Panc1 (cell line): ENCODE measurements around the gene BASP1. TPM values are rescaled to one million over a fixed set of nuclear protein-coding genes. Genes with fewer than 3 reads are reported as not detected.
A peak's percentile ranks its signal among the peaks of the same experiment; 100 is the strongest.

Source experiments
- ATAC-seq: fragments of 200-7000 bp; cut with Tn5 transposase; 2 replicates; pipeline ENCODE4 v1.9.1; 2020; ENCODE audit warnings: mild to moderate bottlenecking, moderate library complexity
- BruUV-seq: library from RNA; stranded (reverse); fragments of 400-500 nt; replicated peaks from 2 replicates; lab custom pipeline; 2021; lab: Mats Ljungman, UMichigan
- CTCF ChIA-PET: fragments of 300-600 bp; sonication (Branson Sonifier 250); formaldehyde crosslinking; loops from one replicate; lab custom pipeline; 2022; ENCODE audit warnings: antibody characterized with exemption; lab: Charles Lee
- POLR2A ChIA-PET: fragments of 300-600 bp; sonication (Branson Sonifier 250); formaldehyde crosslinking; loops from one replicate; lab custom pipeline; 2022; ENCODE audit warnings: antibody characterized with exemption; lab: Charles Lee
- DNase-seq: peaks from one replicate; pipeline ENCODE4 v3.0.0-alpha.2; 2010; ENCODE audit warnings: low read depth, low spot score
- H3K27ac ChIP-seq: 2 replicates; pipeline ENCODE4 v1.5.1; 2011; ENCODE audit warnings: mild to moderate bottlenecking, low read length, inconsistent platforms
- H3K27me3 ChIP-seq: fragments of 200-500 bp; sonication (Bioruptor generic); 2 replicates; pipeline ENCODE4 v1.6.0; 2014; ENCODE audit warnings: low read length, inconsistent platforms; ENCODE audit not compliant: control insufficient read depth, insufficient read depth
- H3K36me3 ChIP-seq: fragments of 200-500 bp; sonication (Bioruptor generic); 2 replicates; pipeline ENCODE4 v1.5.1; 2014; ENCODE audit warnings: inconsistent platforms, mild to moderate bottlenecking, low read length, moderate library complexity; ENCODE audit not compliant: control insufficient read depth, insufficient read depth
- H3K4me1 ChIP-seq: 2 replicates; pipeline ENCODE4 v1.5.1; 2011; ENCODE audit warnings: inconsistent platforms, mild to moderate bottlenecking, low read length, moderate library complexity; ENCODE audit not compliant: control insufficient read depth, insufficient read depth
- H3K4me3 ChIP-seq, 2 experiments: 2 replicates each; pipeline ENCODE4 v1.5.1; 2011 to 2012; ENCODE audit warnings: low read depth in 2 of 2, low read length in 2 of 2, mild to moderate bottlenecking in 2 of 2, inconsistent platforms in 1 of 2, moderate library complexity in 1 of 2
- H3K9me3 ChIP-seq: fragments of 200-500 bp; sonication (Bioruptor generic); 2 replicates; pipeline ENCODE4 v1.5.1; 2014; ENCODE audit warnings: low read depth, mild to moderate bottlenecking, inconsistent platforms, low read length, moderate library complexity; ENCODE audit not compliant: control insufficient read depth, insufficient read depth
- POLR2AphosphoS5 ChIP-seq: IDR thresholded peaks from 2 replicates; pipeline ENCODE4 v1.6.1; 2012; ENCODE audit warnings: mild to moderate bottlenecking, low read depth, low read length, moderate library complexity
- SIN3A ChIP-seq: IDR thresholded peaks from 2 replicates; pipeline ENCODE4 v1.6.1; 2012; ENCODE audit warnings: low read depth, mild to moderate bottlenecking, low read length, moderate library complexity, borderline replicate concordance; ENCODE audit not compliant: insufficient read depth
- TCF7L2 ChIP-seq: IDR thresholded peaks from 2 replicates; pipeline ENCODE4 v1.6.1; 2011; ENCODE audit warnings: mild to moderate bottlenecking, low read depth, low read length, inconsistent platforms
- in situ Hi-C: cut with HindIII; loops from 2 replicates; pipeline ENCODE4 v1.10.0; 2016; ENCODE audit warnings: low sequenced_read_pairs, low pct_unique_long_range_greater_than_20kb
- intact Hi-C: fragments of 100-400 bp; cut with micrococcal nuclease; formaldehyde crosslinking; loops from one replicate; pipeline ENCODE4 v1.10.0; 2022; ENCODE audit not compliant: unreplicated experiment
- total RNA-seq: library from RNA; stranded (reverse); gene quantifications from one replicate; pipeline ENCODE4 v1.2.1, GENCODE V29; 2021; ENCODE audit not compliant: unreplicated experiment
- TF ChIP-seq, protein P1 (sequence below): fragments of 450-650 bp; IDR thresholded peaks from 2 replicates; pipeline ENCODE4 v1.5.1; 2017; ENCODE audit warnings: mild to moderate bottlenecking
- TF ChIP-seq, protein P2 (sequence below), 2 experiments: IDR thresholded peaks; 2 replicates each; pipeline ENCODE4 v1.6.1; 2011 to 2012; ENCODE audit warnings: low read depth in 2 of 2, control low read depth in 1 of 2, low read length in 1 of 2, mild to moderate bottlenecking in 1 of 2, moderate library complexity in 1 of 2; ENCODE audit not compliant: insufficient read depth in 1 of 2

The BASP1 gene
- total RNA-seq, 1 experiment from 2014 or later = 217 TPM

DNA sequence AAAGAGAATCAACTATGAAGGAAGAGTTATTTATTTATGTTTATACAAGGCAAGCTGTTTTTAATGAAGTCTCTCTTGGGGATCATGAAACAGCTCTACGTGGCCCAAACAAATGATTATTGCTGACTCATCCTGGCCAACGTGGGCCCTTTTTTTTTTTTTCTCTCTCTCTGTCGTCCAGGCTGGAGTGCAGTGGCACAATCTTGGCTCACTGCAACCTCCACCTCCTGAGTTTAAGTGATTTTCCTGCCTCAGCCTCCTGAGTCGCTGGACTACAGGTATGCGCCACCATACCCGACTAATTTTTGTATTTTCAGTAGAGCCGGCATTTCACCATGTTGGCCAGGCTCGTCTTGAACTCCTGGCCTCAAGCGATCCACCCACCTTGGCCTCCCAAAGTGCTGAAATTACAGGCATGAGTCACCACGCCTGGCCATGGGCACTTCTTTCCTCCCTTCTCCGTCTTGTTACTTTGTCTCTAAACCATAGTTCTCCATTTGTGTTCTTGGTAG is 98.3 kb downstream of the BASP1 start:
- TF ChIP-seq SIN3A = no peak
- no peak for TF ChIP-seq POLR2AphosphoS5
- TF ChIP-seq, protein P1, sequence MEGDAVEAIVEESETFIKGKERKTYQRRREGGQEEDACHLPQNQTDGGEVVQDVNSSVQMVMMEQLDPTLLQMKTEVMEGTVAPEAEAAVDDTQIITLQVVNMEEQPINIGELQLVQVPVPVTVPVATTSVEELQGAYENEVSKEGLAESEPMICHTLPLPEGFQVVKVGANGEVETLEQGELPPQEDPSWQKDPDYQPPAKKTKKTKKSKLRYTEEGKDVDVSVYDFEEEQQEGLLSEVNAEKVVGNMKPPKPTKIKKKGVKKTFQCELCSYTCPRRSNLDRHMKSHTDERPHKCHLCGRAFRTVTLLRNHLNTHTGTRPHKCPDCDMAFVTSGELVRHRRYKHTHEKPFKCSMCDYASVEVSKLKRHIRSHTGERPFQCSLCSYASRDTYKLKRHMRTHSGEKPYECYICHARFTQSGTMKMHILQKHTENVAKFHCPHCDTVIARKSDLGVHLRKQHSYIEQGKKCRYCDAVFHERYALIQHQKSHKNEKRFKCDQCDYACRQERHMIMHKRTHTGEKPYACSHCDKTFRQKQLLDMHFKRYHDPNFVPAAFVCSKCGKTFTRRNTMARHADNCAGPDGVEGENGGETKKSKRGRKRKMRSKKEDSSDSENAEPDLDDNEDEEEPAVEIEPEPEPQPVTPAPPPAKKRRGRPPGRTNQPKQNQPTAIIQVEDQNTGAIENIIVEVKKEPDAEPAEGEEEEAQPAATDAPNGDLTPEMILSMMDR = no peak
- TF ChIP-seq, protein P2, sequence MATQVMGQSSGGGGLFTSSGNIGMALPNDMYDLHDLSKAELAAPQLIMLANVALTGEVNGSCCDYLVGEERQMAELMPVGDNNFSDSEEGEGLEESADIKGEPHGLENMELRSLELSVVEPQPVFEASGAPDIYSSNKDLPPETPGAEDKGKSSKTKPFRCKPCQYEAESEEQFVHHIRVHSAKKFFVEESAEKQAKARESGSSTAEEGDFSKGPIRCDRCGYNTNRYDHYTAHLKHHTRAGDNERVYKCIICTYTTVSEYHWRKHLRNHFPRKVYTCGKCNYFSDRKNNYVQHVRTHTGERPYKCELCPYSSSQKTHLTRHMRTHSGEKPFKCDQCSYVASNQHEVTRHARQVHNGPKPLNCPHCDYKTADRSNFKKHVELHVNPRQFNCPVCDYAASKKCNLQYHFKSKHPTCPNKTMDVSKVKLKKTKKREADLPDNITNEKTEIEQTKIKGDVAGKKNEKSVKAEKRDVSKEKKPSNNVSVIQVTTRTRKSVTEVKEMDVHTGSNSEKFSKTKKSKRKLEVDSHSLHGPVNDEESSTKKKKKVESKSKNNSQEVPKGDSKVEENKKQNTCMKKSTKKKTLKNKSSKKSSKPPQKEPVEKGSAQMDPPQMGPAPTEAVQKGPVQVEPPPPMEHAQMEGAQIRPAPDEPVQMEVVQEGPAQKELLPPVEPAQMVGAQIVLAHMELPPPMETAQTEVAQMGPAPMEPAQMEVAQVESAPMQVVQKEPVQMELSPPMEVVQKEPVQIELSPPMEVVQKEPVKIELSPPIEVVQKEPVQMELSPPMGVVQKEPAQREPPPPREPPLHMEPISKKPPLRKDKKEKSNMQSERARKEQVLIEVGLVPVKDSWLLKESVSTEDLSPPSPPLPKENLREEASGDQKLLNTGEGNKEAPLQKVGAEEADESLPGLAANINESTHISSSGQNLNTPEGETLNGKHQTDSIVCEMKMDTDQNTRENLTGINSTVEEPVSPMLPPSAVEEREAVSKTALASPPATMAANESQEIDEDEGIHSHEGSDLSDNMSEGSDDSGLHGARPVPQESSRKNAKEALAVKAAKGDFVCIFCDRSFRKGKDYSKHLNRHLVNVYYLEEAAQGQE (IDR thresholded peaks at IDR 0.05; ENCODE audit: insufficient read depth in 1 of 2, low read depth in 2 of 2, low read length in 1 of 2) = no peak
- TF ChIP-seq TCF7L2 = no peak
- DNase-seq (no peak), ATAC-seq (no peak)
- peak overlapping the region; percentile 48; the same call in 1 of the 2 replicates for H3K27ac ChIP-seq
- H3K4me3 ChIP-seq = no peak overlapping the region
- H3K36me3 ChIP-seq = no peaks in the 10 kb centered on the region
- H3K9me3 ChIP-seq = no peaks in the 10 kb centered on the region
- in situ Hi-C loops (no loop called here), intact Hi-C loops (no loop called here)
- POLR2A ChIA-PET = no interaction called here
- H3K27me3 ChIP-seq = no peaks in the 10 kb centered on the region
- peaks cover 25% of the 10 kb centered on the region for H3K4me1 ChIP-seq
- no TSS peak for BruUV-seq
- CTCF ChIA-PET = no interaction called here

DNA sequence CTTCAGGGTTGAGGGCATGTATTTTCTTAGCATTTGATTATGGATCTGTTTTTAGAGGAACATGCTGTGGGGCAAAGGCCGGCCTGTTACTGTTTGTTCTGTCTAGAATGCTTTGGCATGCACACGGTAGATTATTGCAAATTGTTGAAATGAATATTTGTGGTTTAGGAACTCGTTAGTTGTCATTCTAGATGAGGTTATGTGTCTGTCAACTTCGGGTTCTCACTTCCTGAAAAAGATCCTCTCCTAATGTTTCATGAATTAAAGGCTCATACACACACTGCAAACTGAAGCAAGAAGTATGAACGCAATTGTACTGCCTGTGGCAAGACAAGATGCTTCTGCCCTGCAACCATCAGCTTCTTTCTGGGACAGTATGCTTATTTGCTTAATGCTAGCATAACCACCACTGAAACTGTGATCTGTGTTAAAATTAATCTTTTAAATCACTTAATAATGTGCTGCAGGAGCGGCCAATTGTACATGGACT is 99.6 kb downstream of the BASP1 start:
- Histone ChIP-seq H3K27ac (peak overlapping the region; percentile 61; the same call in 1 of the 2 replicates), H3K9me3 (no peaks in the 10 kb centered on the region), H3K36me3 (no peaks in the 10 kb centered on the region), H3K4me1 (peaks cover 24% of the 10 kb centered on the region), H3K27me3 (no peaks in the 10 kb centered on the region), H3K4me3 (no peak overlapping the region)
- in situ Hi-C loops (no loop called here), intact Hi-C loops (no loop called here)
- DNase-seq = no peak
- TF ChIP-seq POLR2AphosphoS5 (no peak), SIN3A (no peak)
- TF ChIP-seq, protein P2 (IDR thresholded peaks at IDR 0.05; ENCODE audit: insufficient read depth in 1 of 2, low read depth in 2 of 2, low read length in 1 of 2) = no peak
- POLR2A ChIA-PET = no interaction called here
- no TSS peak for BruUV-seq
- CTCF ChIA-PET = no interaction called here
- ATAC-seq = peak; percentile 74
